C4-2B (cell line): ENCODE measurements around the gene BSPRY.

Source experiments
- H3K27ac ChIP-seq: fragments of 450-650 bp; 2 replicates; pipeline ENCODE4 v1.5.1; 2017
- ZFX ChIP-seq: fragments of 450-650 bp; IDR thresholded peaks from 2 replicates; pipeline ENCODE4 v1.6.1; 2017
- TF ChIP-seq, protein P1 (sequence below): fragments of 450-650 bp; conservative IDR thresholded peaks from 2 replicates; pipeline ENCODE4 v1.5.1; 2017; ENCODE audit warnings: mild to moderate bottlenecking

BSPRY gene

GRCh38 chr9:113350107-113350661 lies 843 bp downstream of the BSPRY start:
- H3K27ac ChIP-seq, result peak overlapping the region; percentile 56; the same call in 1 of the 2 replicates
- no peak for TF ChIP-seq ZFX
- TF ChIP-seq, protein P1, sequence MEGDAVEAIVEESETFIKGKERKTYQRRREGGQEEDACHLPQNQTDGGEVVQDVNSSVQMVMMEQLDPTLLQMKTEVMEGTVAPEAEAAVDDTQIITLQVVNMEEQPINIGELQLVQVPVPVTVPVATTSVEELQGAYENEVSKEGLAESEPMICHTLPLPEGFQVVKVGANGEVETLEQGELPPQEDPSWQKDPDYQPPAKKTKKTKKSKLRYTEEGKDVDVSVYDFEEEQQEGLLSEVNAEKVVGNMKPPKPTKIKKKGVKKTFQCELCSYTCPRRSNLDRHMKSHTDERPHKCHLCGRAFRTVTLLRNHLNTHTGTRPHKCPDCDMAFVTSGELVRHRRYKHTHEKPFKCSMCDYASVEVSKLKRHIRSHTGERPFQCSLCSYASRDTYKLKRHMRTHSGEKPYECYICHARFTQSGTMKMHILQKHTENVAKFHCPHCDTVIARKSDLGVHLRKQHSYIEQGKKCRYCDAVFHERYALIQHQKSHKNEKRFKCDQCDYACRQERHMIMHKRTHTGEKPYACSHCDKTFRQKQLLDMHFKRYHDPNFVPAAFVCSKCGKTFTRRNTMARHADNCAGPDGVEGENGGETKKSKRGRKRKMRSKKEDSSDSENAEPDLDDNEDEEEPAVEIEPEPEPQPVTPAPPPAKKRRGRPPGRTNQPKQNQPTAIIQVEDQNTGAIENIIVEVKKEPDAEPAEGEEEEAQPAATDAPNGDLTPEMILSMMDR, result no peak

DNA sequence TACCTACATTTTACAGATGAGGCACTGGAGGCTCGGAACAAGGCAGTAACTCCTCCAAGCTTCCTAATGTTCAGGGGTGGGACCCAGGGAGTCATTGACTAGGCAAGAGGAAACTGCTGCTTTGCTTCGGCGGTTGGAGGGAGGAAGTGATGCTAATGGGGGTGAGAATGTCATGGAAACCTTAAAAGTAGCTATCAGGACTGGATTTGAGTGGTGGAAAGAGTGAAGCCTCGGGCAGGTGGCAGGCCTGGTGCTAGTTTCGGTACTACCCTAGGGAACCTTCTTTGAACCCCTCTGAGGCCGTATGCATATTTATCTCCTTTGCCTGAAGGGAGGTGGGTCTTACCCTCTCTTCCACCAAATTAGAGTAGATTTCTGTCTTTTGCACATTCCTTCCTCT lies 1.6 kb downstream of the BSPRY start:
- TF ChIP-seq, protein P1, result no peak
- no peak for TF ChIP-seq ZFX
- H3K27ac ChIP-seq, result no peak overlapping the region

GRCh38 chr9:113352006-113352405 lies 2.7 kb downstream of the BSPRY start:
- no peak overlapping the region for H3K27ac ChIP-seq
- TF ChIP-seq, protein P1, result no peak
- TF ChIP-seq ZFX, result no peak

GRCh38 chr9:113352411-113352810 lies 3.1 kb downstream of the BSPRY start:
- TF ChIP-seq ZFX, result no peak
- TF ChIP-seq, protein P1, result no peak
- H3K27ac ChIP-seq, result no peak overlapping the region

GRCh38 chr9:113355040-113355596 lies 5.8 kb downstream of the BSPRY start:
- TF ChIP-seq ZFX, result no peak
- TF ChIP-seq, protein P1, result no peak
- no peak overlapping the region for H3K27ac ChIP-seq

GRCh38 chr9:113356686-113357292 lies 7.4 kb downstream of the BSPRY start:
- no peak overlapping the region for H3K27ac ChIP-seq
- TF ChIP-seq, protein P1, result no peak
- no peak for TF ChIP-seq ZFX

DNA sequence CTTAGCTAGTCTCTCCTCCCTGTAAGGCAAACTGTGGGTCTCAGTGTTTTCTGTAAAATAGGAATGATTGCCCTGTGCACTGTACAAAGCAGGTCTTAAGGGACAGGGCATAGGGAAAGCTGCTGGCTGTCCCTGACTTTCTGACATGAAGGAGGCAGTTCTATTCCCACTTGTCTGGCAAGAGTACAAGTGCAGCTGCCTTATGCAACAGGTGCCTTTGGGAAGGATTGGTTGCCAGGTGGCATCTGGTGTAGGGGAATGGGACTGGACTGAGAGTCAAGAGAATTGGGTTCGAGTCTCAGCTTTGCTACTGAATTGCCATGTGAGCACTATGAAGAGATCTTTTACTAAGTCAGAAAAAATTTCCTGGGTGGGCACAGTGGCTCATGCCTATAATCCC lies 10.0 kb downstream of the BSPRY start:
- H3K27ac ChIP-seq, result no peak overlapping the region
- TF ChIP-seq, protein P1, result no peak
- TF ChIP-seq ZFX, result no peak
